ENCODE measurements around the gene IMMP2L.
"Not testable (repeated sequence)": the region's sequence is repeated elsewhere in the genome, so short reads cannot be mapped to it uniquely, and the experiment has no call there.

IMMP2L gene

DNA sequence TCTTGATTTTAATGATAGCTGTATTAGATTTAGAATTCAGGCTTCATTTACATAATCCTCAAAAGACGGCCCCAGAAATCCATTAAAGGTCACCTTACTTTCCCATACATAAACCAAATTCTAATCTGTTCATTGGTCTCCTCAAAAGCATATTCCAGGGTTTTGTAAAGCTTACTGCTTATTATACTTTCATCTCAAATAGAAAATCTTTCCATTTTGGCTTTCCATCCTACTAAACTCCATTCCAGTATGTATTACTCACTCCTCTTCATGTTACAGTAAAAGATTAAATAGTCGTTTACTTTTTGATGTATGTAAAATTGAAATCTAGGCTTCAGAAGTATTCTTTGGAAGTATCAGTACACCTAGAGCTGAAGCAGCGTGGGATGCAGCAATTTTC lies 614.9 kb downstream of the IMMP2L start:
- Histone ChIP-seq H3K27me3 (ENCODE audit: control insufficient read depth, insufficient read depth, low read length, poor library complexity, severe bottlenecking) (no peaks in the 10 kb centered on the region), H3K4me1 (ENCODE audit: control insufficient read depth, insufficient read depth, low read length) (no peaks in the 10 kb centered on the region), H3K9me3 (ENCODE audit: control insufficient read depth, low read length) (no peaks in the 10 kb centered on the region), H3K27ac (ENCODE audit: insufficient read depth, low read depth, low read length, poor library complexity, severe bottlenecking) (no peak overlapping the region), H3K4me3 (ENCODE audit: insufficient read depth, low read depth, low read length) (no peak overlapping the region), H3K36me3 (ENCODE audit: control insufficient read depth, insufficient read depth, low read length) (no peaks in the 10 kb centered on the region)
- 91 to 97% methylated on average over 2 to 3 of the region's 3 CpGs for WGBS, 2 experiments

DNA sequence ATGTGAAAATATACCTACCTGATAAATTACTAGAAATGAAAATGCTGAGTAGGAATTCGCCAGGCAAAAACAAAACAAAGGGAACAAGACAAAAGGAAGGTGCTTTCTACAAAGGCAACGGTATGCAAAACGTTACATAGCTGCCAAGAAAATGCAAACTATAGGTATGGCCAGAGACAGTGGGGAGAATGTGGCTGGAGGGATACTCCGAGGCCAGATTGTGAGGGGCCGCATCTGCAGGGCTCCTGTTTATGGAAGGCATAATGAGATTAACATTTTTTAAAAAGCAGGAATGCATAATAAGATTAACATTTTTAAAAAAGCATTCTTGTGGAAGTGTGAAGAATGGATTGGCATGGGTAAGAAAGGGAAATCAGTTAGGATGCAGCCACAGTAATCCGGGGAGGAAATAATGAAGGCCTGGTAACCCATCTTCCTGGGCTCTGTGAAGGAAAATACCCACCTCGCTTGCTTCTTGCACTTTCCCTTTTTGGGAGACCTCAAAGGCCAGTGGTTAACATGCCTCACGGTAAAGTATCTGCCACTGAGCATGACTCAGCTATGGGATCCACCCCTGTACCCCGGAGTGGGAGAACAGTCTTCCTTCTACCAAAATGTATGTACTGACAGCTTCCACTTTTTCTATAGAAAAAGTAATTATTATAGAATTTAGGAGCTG lies 617.2 kb downstream of the IMMP2L start:
- H3K27ac ChIP-seq (ENCODE audit: insufficient read depth, low read depth, low read length, poor library complexity, severe bottlenecking), result peak overlapping the region; percentile 39
- 56 to 66% methylated on average over 9 of the region's 9 CpGs for WGBS, 2 experiments
- H3K4me1 ChIP-seq (ENCODE audit: control insufficient read depth, insufficient read depth, low read length), result no peaks in the 10 kb centered on the region
- H3K36me3 ChIP-seq (ENCODE audit: control insufficient read depth, insufficient read depth, low read length), result no peaks in the 10 kb centered on the region
- H3K27me3 ChIP-seq (ENCODE audit: control insufficient read depth, insufficient read depth, low read length, poor library complexity, severe bottlenecking), result no peaks in the 10 kb centered on the region
- H3K4me3 ChIP-seq (ENCODE audit: insufficient read depth, low read depth, low read length), result no peak overlapping the region
- H3K9me3 ChIP-seq (ENCODE audit: control insufficient read depth, low read length), result no peaks in the 10 kb centered on the region

DNA sequence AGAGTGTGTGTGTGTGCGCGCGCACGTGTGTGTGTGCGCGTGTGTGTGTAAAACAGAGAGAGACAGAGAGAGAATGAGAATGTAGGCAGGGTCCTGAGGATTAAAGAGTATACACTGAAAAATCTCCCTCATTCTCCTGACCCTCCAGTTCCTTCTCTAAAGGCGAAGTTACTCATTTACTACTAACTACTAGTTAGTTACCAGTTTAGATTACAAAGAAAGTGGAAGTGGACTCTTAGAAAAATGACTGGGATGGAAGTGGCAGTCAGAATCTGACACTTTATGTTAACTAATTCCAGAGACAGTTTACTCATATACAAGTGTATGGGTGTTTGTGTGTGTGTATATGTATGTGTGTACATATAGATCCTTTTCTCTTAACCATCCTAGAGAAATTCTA lies 617.8 kb downstream of the IMMP2L start:
- Histone ChIP-seq H3K4me3 (ENCODE audit: insufficient read depth, low read depth, low read length) (no peak overlapping the region), H3K9me3 (ENCODE audit: control insufficient read depth, low read length) (no peaks in the 10 kb centered on the region), H3K4me1 (ENCODE audit: control insufficient read depth, insufficient read depth, low read length) (no peaks in the 10 kb centered on the region), H3K27me3 (ENCODE audit: control insufficient read depth, insufficient read depth, low read length, poor library complexity, severe bottlenecking) (no peaks in the 10 kb centered on the region), H3K36me3 (ENCODE audit: control insufficient read depth, insufficient read depth, low read length) (no peaks in the 10 kb centered on the region), H3K27ac (ENCODE audit: insufficient read depth, low read depth, low read length, poor library complexity, severe bottlenecking) (no peak overlapping the region)
- WGBS, 2 experiments, result 93 to 95% methylated on average over 6 of the region's 7 CpGs

DNA sequence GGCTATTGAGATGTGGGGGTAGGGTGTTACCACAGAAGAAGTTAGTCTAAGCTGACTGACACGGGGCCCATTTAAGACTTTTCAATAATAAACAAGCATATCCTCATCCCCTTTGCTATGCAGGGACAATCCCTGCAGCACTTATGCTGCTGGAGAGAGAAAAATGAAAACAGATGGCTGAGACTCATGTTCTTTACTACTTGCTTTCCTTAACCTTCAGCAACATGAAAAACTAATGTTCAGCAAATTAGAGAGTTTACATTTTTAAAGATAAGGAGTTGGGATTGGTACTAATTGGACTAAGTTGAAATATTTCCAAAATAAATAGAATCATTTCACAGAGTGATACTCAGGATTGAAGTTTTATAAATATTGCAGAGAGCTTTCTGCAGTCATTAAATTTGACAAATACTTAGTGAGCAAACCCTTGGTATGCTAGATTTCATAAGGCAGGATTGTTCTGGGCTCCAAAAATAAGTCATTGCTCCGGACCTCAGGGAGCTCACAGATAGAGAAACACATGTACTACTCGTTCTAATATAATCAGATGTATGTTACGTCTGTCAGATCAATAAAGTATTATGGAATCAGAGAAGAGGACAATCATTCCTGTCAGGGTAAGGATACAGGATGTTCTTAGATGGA lies 618.5 kb downstream of the IMMP2L start:
- Histone ChIP-seq H3K9me3 (ENCODE audit: control insufficient read depth, low read length) (no peaks in the 10 kb centered on the region), H3K4me1 (ENCODE audit: control insufficient read depth, insufficient read depth, low read length) (no peaks in the 10 kb centered on the region), H3K36me3 (ENCODE audit: control insufficient read depth, insufficient read depth, low read length) (no peaks in the 10 kb centered on the region), H3K27me3 (ENCODE audit: control insufficient read depth, insufficient read depth, low read length, poor library complexity, severe bottlenecking) (no peaks in the 10 kb centered on the region), H3K4me3 (ENCODE audit: insufficient read depth, low read depth, low read length) (no peak overlapping the region), H3K27ac (ENCODE audit: insufficient read depth, low read depth, low read length, poor library complexity, severe bottlenecking) (no peak overlapping the region)
- WGBS, 2 experiments, result 93 to 96% methylated on average over 3 to 4 of the region's 4 CpGs

DNA sequence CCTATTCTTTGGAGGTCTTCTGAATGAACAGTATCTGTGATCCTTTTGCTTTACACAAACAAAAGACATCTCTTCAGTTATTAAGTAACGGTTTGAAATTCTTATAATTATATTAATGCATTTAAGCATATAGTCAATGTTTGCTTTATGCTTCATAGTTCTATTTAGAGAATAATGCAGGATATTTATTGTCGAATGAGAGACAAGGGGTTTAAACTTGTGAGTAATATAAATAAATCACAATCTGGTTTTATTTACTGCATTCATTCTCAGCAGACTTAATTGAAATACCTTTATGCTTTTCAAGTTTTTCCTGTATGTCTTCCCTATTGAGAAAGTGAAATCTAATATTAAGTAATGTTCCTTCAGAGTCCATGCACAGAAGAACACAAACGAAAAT lies 620.9 kb downstream of the IMMP2L start:
- H3K27ac ChIP-seq (ENCODE audit: insufficient read depth, low read depth, low read length, poor library complexity, severe bottlenecking), result no peak overlapping the region
- H3K9me3 ChIP-seq (ENCODE audit: control insufficient read depth, low read length), result no peaks in the 10 kb centered on the region
- no peaks in the 10 kb centered on the region for H3K27me3 ChIP-seq (ENCODE audit: control insufficient read depth, insufficient read depth, low read length, poor library complexity, severe bottlenecking)
- 80 to 85% methylated on average over 1 of the region's 3 CpGs for WGBS, 2 experiments
- no peak overlapping the region for H3K4me3 ChIP-seq (ENCODE audit: insufficient read depth, low read depth, low read length)
- H3K36me3 ChIP-seq (ENCODE audit: control insufficient read depth, insufficient read depth, low read length), result no peaks in the 10 kb centered on the region
- no peaks in the 10 kb centered on the region for H3K4me1 ChIP-seq (ENCODE audit: control insufficient read depth, insufficient read depth, low read length)

DNA sequence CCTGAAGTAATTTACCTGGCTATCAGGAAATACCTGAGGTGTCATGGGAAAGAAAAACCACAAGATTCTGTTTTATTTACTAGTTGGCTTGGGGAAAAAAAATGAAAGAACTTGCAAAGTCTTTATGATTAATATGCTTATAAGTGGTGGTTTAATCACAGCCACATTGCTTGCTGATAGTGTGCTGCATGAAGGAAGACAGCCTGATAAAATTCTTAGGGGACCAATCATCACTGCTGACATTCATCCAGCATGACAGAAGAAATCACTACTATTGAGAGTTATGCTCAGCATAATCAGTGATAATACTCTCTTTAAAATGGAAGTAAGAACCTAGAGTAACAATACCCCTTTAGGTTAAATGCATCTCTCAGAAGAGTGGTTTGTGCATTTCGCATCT lies 621.5 kb downstream of the IMMP2L start:
- Histone ChIP-seq H3K27me3 (ENCODE audit: control insufficient read depth, insufficient read depth, low read length, poor library complexity, severe bottlenecking) (no peaks in the 10 kb centered on the region), H3K4me1 (ENCODE audit: control insufficient read depth, insufficient read depth, low read length) (no peaks in the 10 kb centered on the region), H3K9me3 (ENCODE audit: control insufficient read depth, low read length) (no peaks in the 10 kb centered on the region), H3K27ac (ENCODE audit: insufficient read depth, low read depth, low read length, poor library complexity, severe bottlenecking) (no peak overlapping the region), H3K36me3 (ENCODE audit: control insufficient read depth, insufficient read depth, low read length) (no peaks in the 10 kb centered on the region), H3K4me3 (ENCODE audit: insufficient read depth, low read depth, low read length) (no peak overlapping the region)
- WGBS, 2 experiments, result 100% methylated on average over 1 of the region's 1 CpG

DNA sequence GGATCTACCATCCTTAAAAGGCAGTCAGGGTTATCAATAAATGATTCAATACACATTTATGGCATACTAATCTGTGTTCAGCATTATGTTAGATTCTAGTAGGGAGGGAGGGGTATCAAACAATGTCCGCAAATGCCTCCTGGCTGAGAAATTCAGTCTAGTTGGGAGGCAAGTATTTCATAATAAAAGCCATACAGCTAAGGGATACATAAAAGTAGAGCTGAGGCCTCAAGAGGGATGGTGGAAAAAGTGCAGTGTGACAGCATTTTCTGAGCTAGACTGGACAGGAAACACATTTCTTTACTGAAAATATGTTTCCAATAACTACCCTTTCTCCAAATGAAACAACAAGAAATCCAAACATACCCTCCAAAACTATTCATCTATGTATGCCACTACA lies 624.1 kb downstream of the IMMP2L start:
- no peak overlapping the region for H3K4me3 ChIP-seq (ENCODE audit: insufficient read depth, low read depth, low read length)
- no peaks in the 10 kb centered on the region for H3K9me3 ChIP-seq (ENCODE audit: control insufficient read depth, low read length)
- H3K4me1 ChIP-seq (ENCODE audit: control insufficient read depth, insufficient read depth, low read length), result no peaks in the 10 kb centered on the region
- no peaks in the 10 kb centered on the region for H3K27me3 ChIP-seq (ENCODE audit: control insufficient read depth, insufficient read depth, low read length, poor library complexity, severe bottlenecking)
- H3K27ac ChIP-seq (ENCODE audit: insufficient read depth, low read depth, low read length, poor library complexity, severe bottlenecking), result no peak overlapping the region
- WGBS, 2 experiments, result 83 to 100% methylated on average over 1 of the region's 1 CpG
- no peaks in the 10 kb centered on the region for H3K36me3 ChIP-seq (ENCODE audit: control insufficient read depth, insufficient read depth, low read length)

DNA sequence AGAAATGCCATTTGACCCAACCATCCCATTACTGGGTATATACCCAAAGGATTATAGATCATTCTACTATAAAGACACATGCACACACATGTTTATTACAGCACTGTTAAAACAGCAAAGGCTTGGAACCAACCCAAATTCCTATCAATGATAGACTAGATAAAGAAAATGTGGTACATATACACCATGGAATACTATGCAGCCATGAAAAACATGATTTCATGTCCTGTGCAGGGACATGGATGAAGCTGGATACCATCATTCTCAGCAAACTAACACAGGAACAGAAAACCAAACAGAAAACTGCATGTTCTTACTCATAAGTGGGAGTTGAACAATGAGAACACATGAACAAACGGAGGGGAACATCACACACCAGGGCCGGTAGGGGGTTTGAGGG lies 625.6 kb downstream of the IMMP2L start:
- H3K4me1 ChIP-seq (ENCODE audit: control insufficient read depth, insufficient read depth, low read length); H3K27me3 ChIP-seq (ENCODE audit: control insufficient read depth, insufficient read depth, low read length, poor library complexity, severe bottlenecking); H3K27ac ChIP-seq (ENCODE audit: insufficient read depth, low read depth, low read length, poor library complexity, severe bottlenecking); H3K4me3 ChIP-seq (ENCODE audit: insufficient read depth, low read depth, low read length); H3K36me3 ChIP-seq (ENCODE audit: control insufficient read depth, insufficient read depth, low read length); H3K9me3 ChIP-seq (ENCODE audit: control insufficient read depth, low read length): not testable (repeated sequence)
- WGBS, 2 experiments, result 95 to 100% methylated on average over 2 of the region's 2 CpGs

DNA sequence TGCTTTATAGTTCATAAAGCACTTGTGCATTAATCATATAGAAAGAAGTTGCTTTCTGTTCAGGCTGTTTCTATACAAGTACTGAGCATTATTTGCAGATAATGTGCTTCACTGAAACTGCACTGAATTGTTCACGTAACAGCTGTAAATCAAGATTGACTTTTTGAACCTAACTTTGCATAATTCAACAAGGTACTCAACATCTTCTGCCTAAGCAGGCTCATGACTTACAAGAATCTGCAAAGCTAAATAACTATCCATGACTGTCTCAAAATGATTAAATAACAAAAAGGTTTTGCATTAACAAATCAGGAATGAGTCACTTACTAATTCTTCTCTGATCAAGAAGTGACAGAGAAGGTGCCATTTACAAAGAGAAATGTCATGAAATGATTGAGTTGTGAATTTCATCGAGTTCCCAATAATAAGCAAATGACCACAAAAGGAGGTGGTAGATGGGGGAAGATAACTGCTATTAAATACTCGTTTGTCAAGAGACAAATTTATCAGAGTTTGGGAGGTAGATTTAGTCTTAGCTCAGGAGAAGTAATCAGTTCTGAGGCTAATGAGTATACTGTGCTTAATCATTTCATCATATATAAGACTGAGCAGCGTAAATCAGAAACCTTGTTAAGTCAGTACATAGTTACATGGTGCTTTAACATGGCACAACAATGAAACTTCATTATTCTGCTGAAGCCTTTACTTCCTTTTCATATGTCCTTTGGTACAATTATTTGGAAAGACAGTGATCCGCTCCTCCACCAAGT lies 632.6 kb downstream of the IMMP2L start:
- H3K27me3 ChIP-seq (ENCODE audit: control insufficient read depth, insufficient read depth, low read length, poor library complexity, severe bottlenecking), result no peaks in the 10 kb centered on the region
- no peaks in the 10 kb centered on the region for H3K36me3 ChIP-seq (ENCODE audit: control insufficient read depth, insufficient read depth, low read length)
- H3K27ac ChIP-seq (ENCODE audit: insufficient read depth, low read depth, low read length, poor library complexity, severe bottlenecking), result no peak overlapping the region
- no peaks in the 10 kb centered on the region for H3K4me1 ChIP-seq (ENCODE audit: control insufficient read depth, insufficient read depth, low read length)
- 91 to 95% methylated on average over 5 of the region's 5 CpGs for WGBS, 2 experiments
- no peaks in the 10 kb centered on the region for H3K9me3 ChIP-seq (ENCODE audit: control insufficient read depth, low read length)
- no peak overlapping the region for H3K4me3 ChIP-seq (ENCODE audit: insufficient read depth, low read depth, low read length)

DNA sequence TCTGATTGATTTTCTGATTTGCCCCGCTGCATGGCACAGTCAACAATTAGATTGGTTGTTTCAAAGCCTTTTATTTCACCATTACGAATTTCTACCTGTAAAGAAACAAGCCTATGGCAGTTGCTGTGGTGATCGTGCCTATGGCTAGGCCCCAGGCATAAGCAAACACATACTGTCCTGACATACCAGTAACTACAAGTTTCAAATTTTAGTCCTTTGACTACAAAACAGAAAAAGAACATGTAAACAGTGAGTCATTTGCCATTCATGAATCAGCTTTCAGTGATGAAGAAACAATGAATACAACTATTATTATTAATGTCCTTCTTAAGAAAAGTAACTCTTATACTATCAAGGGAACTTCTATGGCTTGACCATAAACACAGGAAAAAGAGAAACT lies 639.4 kb downstream of the IMMP2L start:
- Histone ChIP-seq H3K27ac (ENCODE audit: insufficient read depth, low read depth, low read length, poor library complexity, severe bottlenecking) (no peak overlapping the region), H3K36me3 (ENCODE audit: control insufficient read depth, insufficient read depth, low read length) (no peaks in the 10 kb centered on the region), H3K9me3 (ENCODE audit: control insufficient read depth, low read length) (no peaks in the 10 kb centered on the region), H3K4me1 (ENCODE audit: control insufficient read depth, insufficient read depth, low read length) (no peaks in the 10 kb centered on the region), H3K27me3 (ENCODE audit: control insufficient read depth, insufficient read depth, low read length, poor library complexity, severe bottlenecking) (no peaks in the 10 kb centered on the region), H3K4me3 (ENCODE audit: insufficient read depth, low read depth, low read length) (no peak overlapping the region)
- 85 to 89% methylated on average over 3 of the region's 3 CpGs for WGBS, 2 experiments
